LNCAP (cell line): ENCODE data around the gene TNC.

Source experiments
- TF ChIP-seq, protein P1 (sequence below): fragments of 450-650 bp; IDR thresholded peaks from 2 replicates; pipeline ENCODE4 v1.5.1; 2017; ENCODE audit warnings: mild to moderate bottlenecking

The TNC gene

GRCh38 chr9:115042781-115043509 is 75.0 kb downstream of the TNC start:
- TF ChIP-seq, protein P1, sequence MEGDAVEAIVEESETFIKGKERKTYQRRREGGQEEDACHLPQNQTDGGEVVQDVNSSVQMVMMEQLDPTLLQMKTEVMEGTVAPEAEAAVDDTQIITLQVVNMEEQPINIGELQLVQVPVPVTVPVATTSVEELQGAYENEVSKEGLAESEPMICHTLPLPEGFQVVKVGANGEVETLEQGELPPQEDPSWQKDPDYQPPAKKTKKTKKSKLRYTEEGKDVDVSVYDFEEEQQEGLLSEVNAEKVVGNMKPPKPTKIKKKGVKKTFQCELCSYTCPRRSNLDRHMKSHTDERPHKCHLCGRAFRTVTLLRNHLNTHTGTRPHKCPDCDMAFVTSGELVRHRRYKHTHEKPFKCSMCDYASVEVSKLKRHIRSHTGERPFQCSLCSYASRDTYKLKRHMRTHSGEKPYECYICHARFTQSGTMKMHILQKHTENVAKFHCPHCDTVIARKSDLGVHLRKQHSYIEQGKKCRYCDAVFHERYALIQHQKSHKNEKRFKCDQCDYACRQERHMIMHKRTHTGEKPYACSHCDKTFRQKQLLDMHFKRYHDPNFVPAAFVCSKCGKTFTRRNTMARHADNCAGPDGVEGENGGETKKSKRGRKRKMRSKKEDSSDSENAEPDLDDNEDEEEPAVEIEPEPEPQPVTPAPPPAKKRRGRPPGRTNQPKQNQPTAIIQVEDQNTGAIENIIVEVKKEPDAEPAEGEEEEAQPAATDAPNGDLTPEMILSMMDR = no peak

DNA sequence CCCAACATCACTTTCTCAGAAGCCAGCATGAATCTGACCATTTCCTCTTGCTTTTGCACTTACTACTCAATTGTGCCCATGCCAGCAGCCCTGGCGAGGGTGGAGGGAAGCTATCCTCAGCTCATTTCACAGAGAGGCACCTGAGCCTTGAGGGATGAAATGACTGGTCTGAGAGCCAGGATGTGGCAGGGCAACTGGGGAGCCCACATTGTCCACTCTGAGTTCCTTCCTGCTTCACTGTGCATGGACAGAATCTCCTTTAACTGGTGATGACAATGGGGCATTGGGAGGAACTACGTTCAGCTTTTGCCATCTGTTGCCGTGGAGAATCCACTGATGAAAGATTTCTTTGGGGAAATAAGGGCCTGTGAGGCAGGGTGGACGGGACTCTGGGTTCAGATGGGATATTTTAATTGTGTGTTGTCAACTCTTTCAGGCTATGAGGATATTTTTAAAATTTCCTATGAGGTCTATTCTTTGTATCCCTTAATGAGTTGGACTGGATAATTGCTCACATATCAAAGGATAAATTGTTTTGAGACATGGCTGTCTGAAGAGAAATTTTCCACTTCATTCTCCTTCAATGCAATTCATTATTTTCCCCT is 78.3 kb downstream of the TNC start:
- TF ChIP-seq, protein P1 = no peak

- TF ChIP-seq, protein P1 = no peak
Observed at GRCh38 chr9:115038178-115038577, 79.8 kb downstream of the TNC start.

- TF ChIP-seq, protein P1 = no peak
Observed at GRCh38 chr9:115036691-115037090, 81.3 kb downstream of the TNC start.

DNA sequence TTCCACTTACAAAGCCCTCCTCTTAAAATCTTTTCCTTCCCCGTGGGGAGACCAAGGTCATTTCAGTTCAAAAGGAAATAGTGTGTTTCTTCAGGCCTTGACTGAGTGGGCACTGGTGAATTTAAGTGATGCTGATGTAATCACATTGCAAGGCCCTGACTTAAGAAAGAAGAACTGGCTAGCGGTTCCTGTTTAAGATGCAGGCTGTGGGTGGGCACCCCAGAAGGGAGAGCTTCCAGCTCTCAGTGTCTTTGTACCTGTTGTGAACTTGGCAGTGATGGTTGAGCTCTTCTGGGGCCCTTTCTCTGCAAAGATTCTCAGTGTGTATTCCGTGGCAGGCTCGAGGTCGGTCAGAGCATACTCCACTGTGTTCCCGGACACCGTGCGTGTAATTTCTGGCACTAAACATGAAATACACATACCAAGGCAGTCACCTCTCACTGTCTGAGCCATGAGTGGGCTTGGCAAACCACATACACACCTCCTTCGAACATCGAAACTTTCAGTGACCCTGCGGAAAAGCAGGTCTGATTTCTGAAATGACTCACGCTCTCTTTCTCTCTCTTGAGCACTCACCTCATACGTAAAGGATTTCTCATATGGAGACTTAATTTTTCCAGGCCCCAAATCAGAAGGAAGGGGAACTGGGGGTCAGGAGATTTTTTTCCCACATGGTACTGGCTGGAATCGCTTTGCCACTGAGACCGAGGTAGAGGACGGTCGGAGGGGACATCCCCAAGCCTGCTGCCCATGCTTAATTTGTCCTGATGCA is 81.9 kb downstream of the TNC start:
- TF ChIP-seq, protein P1 = no peak

GRCh38 chr9:115034801-115035200 is 83.2 kb downstream of the TNC start:
- TF ChIP-seq, protein P1 = no peak

- TF ChIP-seq, protein P1 = no peak
Observed at GRCh38 chr9:115033800-115034199, 84.2 kb downstream of the TNC start.
